ENCODE results near the gene BUB1.
"Not testable (repeated sequence)": the region's sequence is repeated elsewhere in the genome, so short reads cannot be mapped to it uniquely, and the experiment has no call there.

BUB1 gene

DNA sequence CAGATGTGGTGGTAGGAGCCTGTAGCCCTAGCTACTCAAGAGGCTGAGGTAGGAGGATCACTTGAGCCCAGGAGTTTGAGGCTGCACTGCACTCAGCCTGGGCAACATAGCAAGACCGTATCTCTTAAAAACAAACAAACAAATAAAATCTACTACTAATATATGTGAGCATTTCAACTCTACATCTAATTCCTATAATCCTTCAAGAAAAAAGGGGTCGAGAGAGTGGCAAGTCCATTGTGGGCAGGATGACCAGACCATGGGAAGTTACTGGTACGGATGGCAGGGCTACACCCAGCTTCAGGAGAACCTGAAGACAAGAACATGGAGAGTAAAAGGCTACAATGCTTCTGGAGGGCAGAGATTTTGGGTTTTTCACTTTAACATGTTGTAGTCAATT is 24.0 kb downstream of the BUB1 start:
- no peaks in the 10 kb centered on the region for H3K27me3 Mint-ChIP-seq (ENCODE audit: low read depth)
- no peaks in the 10 kb centered on the region for H3K9me3 Mint-ChIP-seq
- no peak overlapping the region for H3K4me3 Mint-ChIP-seq
- H3K27ac Mint-ChIP-seq: no peak overlapping the region
- H3K36me3 Mint-ChIP-seq (ENCODE audit: low read depth): peaks cover 55% of the 10 kb centered on the region
- peaks cover 8% of the 10 kb centered on the region for H3K4me1 Mint-ChIP-seq (ENCODE audit: low read depth)

DNA sequence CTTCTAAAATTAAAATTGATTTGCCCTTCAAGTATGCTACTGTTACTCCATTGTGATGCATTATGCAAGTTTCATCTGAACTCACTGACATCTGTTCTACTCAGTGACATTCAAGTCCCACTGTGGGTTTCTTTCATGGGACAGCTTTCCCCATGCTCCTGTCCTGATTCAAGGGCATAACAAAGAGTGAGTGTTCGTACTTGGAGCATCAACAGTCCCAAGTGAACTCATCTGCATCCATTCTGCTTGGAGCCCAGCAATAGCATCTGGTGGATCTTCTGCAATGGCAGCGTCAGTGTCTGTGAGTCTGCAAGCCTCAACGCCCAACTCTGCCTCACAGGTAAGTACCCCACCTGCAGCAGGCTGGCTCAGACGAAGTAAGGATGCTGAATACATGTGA is 27.5 kb downstream of the BUB1 start:
- no peak overlapping the region for H3K4me3 Mint-ChIP-seq
- H3K27ac Mint-ChIP-seq: no peak overlapping the region
- H3K9me3 Mint-ChIP-seq: no peaks in the 10 kb centered on the region
- peaks cover 8% of the 10 kb centered on the region for H3K4me1 Mint-ChIP-seq (ENCODE audit: low read depth)
- peaks cover 57% of the 10 kb centered on the region for H3K36me3 Mint-ChIP-seq (ENCODE audit: low read depth)
- no peaks in the 10 kb centered on the region for H3K27me3 Mint-ChIP-seq (ENCODE audit: low read depth)

DNA sequence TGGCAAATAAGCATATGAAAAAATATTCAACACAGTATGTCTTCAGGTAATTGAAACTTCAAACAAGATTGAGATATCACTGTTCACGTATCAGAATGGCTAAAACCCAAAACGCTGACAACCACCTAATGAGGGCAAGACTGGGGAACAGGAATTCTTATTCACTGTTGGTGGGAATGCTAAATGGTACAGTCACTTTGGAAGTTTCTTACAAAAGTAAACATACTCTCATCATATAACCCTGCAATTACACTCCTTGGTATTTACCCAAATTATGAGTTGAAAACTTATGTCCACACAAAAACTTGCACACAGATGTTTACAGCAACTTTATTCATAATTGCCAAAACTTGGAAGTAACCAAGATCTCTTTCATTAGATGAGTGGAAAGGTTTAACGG is 30.1 kb downstream of the BUB1 start:
- no peaks in the 10 kb centered on the region for H3K27me3 Mint-ChIP-seq (ENCODE audit: low read depth)
- peaks cover 55% of the 10 kb centered on the region for H3K36me3 Mint-ChIP-seq (ENCODE audit: low read depth)
- H3K4me3 Mint-ChIP-seq: no peak overlapping the region
- H3K4me1 Mint-ChIP-seq (ENCODE audit: low read depth): peaks cover 10% of the 10 kb centered on the region
- H3K9me3 Mint-ChIP-seq: no peaks in the 10 kb centered on the region
- H3K27ac Mint-ChIP-seq: no peak overlapping the region

DNA sequence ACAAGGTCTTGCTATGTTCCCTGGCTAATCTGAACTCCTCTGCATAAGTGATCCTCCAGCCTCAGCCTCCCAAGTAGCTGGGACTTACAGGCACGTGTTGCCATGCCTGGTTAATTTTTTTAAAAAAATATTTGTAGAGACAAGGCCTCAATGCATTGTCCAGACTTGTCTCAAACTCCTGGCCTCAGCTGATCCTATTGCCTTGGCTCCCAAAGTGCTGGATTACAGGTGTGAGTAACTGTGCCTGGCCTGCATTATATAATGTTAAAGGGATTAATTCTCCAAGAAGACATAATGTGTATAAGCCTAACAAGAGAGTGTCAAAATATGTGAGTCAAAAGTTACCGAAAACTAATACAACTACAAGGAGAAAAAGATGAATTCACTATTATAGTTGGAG is 32.2 kb downstream of the BUB1 start:
- Mint-ChIP-seq H3K9me3 (no peaks in the 10 kb centered on the region), H3K4me1 (ENCODE audit: low read depth) (peaks cover 10% of the 10 kb centered on the region), H3K4me3 (no peak overlapping the region), H3K36me3 (ENCODE audit: low read depth) (peaks cover 63% of the 10 kb centered on the region), H3K27ac (no peak overlapping the region), H3K27me3 (ENCODE audit: low read depth) (no peaks in the 10 kb centered on the region)

DNA sequence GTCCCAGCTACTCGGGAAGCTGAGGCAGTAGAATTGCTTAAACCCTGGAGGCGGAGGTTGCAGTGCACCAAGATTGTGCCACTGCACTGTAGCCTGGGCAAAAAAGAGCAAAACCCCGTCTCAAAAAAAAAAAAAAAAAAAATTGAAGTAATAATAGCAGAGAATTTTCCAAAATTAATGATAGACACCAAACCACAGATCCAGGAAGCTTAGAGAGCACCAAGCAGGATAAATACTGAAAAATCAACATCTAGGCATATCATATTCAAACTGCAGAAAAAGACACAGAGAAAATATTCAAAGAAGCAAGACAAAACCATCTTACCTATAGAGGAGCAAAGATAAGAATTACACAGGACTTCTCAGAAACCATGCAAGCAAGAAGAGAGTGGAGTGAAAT is 33.5 kb downstream of the BUB1 start:
- peaks cover 10% of the 10 kb centered on the region for H3K4me1 Mint-ChIP-seq (ENCODE audit: low read depth)
- H3K27ac Mint-ChIP-seq: no peak overlapping the region
- H3K9me3 Mint-ChIP-seq: no peaks in the 10 kb centered on the region
- H3K27me3 Mint-ChIP-seq (ENCODE audit: low read depth): no peaks in the 10 kb centered on the region
- H3K4me3 Mint-ChIP-seq: no peak overlapping the region
- peaks cover 67% of the 10 kb centered on the region for H3K36me3 Mint-ChIP-seq (ENCODE audit: low read depth)

DNA sequence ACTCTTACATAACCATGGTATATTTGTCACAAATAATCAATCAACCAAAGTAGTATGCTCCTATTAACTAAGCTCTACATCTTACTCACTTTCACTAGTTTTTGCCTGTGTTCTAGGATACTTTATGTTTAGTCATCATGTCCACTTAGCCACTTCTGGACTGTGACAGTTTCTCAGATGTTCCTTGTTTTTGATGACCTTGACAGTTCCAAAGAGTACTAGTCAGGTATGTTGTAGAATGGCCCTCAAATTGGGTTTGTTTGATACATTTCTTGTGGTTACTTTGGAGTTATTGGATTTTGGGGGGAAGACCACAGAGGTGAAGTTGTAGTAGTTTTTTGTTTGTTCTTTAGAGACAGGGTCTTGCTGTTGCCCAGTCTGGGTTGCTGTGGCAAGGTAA is 35.5 kb downstream of the BUB1 start:
- H3K4me3 Mint-ChIP-seq: no peak overlapping the region
- H3K36me3 Mint-ChIP-seq (ENCODE audit: low read depth): peaks cover 75% of the 10 kb centered on the region
- no peaks in the 10 kb centered on the region for H3K27me3 Mint-ChIP-seq (ENCODE audit: low read depth)
- peaks cover 3% of the 10 kb centered on the region for H3K4me1 Mint-ChIP-seq (ENCODE audit: low read depth)
- no peak overlapping the region for H3K27ac Mint-ChIP-seq
- no peaks in the 10 kb centered on the region for H3K9me3 Mint-ChIP-seq

DNA sequence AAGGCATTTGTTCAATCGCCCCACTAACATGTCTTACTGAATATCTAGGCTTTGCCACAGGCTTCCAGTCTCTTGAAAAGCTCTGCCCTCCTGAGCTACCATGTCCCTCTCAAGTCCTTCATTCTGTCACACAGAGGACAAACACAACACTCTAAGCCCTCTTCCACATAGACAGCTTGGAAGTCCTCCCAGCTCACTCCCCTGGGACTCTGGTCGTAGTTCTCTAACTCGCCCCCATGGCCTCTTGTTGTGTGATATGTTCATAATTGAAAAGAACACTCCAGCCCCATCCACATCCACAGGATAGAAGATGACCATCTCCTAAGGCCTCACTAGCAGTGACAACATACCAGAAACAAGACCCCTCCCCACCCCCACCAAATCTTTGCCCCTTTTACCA is 37.9 kb downstream of the BUB1 start:
- no peaks in the 10 kb centered on the region for H3K9me3 Mint-ChIP-seq
- peaks cover 2% of the 10 kb centered on the region for H3K4me1 Mint-ChIP-seq (ENCODE audit: low read depth)
- peaks cover 66% of the 10 kb centered on the region for H3K36me3 Mint-ChIP-seq (ENCODE audit: low read depth)
- no peaks in the 10 kb centered on the region for H3K27me3 Mint-ChIP-seq (ENCODE audit: low read depth)
- H3K4me3 Mint-ChIP-seq: no peak overlapping the region
- no peak overlapping the region for H3K27ac Mint-ChIP-seq

DNA sequence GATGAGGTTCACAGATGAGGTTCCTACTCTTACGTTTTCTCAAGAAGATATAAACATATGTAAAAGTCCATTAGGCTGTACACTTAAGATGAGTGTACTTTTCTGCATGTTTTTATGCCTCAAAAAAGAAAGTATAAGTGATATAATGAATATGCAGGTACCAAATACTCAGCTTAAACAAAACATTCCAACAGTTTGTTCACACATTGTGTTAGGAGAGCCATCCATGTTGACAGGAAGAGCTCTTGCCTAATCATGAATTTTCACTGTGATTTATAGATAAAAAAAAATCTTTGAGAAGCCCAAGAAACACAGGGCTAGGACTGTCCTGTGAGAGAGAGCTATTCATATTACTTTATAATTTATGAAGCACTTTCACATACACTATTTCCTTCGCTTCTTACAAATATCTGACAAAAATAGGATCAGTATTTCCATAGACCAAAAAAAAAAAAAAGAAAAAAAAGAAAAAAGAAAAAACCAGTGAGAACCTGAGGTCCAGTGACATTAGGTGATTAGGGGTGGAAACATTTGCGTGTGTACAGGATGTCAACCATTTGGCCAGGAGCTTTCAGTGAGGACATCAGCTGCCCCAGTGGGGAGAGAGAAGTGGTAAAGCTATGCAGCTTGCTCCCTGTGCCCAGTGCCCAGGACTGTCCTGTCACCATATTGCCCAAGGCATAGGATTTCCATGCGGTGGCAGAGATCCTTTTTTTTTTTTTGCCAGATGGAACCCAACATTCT is 38.7 kb downstream of the BUB1 start:
- Mint-ChIP-seq H3K4me3 (no peak overlapping the region), H3K27me3 (ENCODE audit: low read depth) (no peaks in the 10 kb centered on the region), H3K9me3 (no peaks in the 10 kb centered on the region), H3K4me1 (ENCODE audit: low read depth) (no peaks in the 10 kb centered on the region), H3K27ac (no peak overlapping the region), H3K36me3 (ENCODE audit: low read depth) (peaks cover 68% of the 10 kb centered on the region)

DNA sequence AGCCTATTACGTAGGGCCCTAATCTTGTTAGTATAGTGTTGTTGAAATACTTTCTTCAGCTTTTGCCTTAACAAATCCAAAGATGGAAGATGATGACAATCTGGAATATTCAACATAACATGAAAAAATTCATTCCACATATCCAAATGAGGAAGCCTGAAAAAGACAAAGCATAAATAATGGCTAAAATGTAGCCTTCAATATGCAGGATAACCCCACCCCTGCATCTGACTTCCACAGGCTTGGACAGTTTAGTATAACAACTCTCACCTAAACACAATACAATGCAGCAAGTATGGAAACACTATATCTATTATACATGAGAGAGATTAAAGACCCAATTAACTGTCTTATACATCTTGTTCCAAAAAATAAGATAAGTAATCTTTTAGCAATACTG is 39.9 kb downstream of the BUB1 start:
- Mint-ChIP-seq H3K36me3 (ENCODE audit: low read depth) (peaks cover 64% of the 10 kb centered on the region), H3K4me1 (ENCODE audit: low read depth) (no peaks in the 10 kb centered on the region), H3K4me3 (no peak overlapping the region), H3K9me3 (no peaks in the 10 kb centered on the region), H3K27ac (no peak overlapping the region), H3K27me3 (ENCODE audit: low read depth) (no peaks in the 10 kb centered on the region)

DNA sequence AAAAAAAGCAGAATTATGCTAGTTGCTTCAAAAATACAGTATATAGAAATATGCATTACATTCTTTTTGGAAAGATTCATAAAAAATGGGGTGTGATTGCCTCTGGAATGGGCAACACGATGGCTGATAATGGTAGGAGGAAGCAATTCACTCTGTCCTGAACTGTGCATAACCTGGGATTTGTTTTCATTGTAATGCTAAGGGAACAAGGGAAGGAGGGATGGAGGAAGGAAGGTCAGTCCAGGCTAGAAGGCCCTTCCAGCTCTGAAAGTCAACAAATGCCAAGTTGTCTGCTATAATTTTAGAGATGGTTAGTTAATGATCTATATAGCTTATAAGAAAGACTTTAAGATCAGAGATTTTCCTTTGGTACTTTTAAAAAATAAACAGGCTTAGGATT is 40.8 kb downstream of the BUB1 start:
- no peaks in the 10 kb centered on the region for H3K9me3 Mint-ChIP-seq
- H3K27ac Mint-ChIP-seq: no peak overlapping the region
- H3K27me3 Mint-ChIP-seq (ENCODE audit: low read depth): no peaks in the 10 kb centered on the region
- H3K4me1 Mint-ChIP-seq (ENCODE audit: low read depth): no peaks in the 10 kb centered on the region
- H3K4me3 Mint-ChIP-seq: no peak overlapping the region
- peaks cover 58% of the 10 kb centered on the region for H3K36me3 Mint-ChIP-seq (ENCODE audit: low read depth)

DNA sequence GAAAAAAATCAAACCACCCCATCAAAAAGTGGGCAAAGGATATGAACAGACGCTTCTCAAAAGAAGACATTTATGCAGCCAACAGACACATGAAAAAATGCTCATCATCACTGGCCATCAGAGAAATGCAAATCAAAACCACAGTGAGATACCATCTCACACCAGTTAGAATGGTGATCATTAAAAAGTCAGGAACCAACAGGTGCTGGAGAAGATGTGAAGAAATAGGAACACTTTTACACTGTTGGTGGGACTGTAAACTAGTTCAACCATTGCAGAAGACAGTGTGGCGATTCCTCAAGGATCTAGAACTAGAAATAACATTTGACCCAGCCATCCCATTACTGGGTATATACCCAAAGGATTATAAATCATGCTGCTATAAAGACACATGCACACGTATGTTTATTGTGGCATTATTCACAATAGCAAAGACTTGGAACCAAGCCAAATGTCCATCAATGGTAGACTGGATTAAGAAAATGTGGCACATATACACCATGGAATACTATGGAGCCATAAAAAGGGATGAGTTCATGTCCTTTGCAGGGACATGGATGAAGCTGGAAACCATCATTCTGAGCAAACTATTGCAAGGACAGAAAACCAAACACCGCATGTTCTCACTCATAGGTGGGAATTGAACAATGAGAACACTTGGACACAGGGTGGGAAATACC is 41.8 kb downstream of the BUB1 start:
- H3K36me3 Mint-ChIP-seq (ENCODE audit: low read depth): peaks cover 50% of the 10 kb centered on the region
- H3K27ac Mint-ChIP-seq; H3K27me3 Mint-ChIP-seq (ENCODE audit: low read depth); H3K4me1 Mint-ChIP-seq (ENCODE audit: low read depth); H3K4me3 Mint-ChIP-seq; H3K9me3 Mint-ChIP-seq: not testable (repeated sequence)

DNA sequence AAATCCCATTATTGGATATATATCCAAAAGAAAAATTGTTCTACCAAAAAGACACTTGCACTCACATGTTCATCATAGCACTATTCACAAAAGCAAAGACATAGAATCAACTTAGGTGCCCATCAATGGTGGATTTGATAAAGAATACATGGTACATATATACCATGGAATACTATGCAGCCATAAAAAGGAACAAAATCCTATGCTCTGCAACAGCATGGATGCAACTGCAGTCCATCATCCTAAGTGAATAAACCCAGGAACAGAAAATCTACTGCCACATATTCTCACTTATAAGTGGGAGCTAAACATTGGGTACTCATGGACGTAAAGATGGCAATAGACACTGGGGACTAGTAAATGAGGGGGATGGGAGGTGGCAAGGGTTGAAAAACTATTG is 50.5 kb downstream of the BUB1 start:
- not testable (repeated sequence) for H3K9me3 Mint-ChIP-seq; H3K4me1 Mint-ChIP-seq (ENCODE audit: low read depth); H3K27ac Mint-ChIP-seq; H3K27me3 Mint-ChIP-seq (ENCODE audit: low read depth); H3K36me3 Mint-ChIP-seq (ENCODE audit: low read depth); H3K4me3 Mint-ChIP-seq

DNA sequence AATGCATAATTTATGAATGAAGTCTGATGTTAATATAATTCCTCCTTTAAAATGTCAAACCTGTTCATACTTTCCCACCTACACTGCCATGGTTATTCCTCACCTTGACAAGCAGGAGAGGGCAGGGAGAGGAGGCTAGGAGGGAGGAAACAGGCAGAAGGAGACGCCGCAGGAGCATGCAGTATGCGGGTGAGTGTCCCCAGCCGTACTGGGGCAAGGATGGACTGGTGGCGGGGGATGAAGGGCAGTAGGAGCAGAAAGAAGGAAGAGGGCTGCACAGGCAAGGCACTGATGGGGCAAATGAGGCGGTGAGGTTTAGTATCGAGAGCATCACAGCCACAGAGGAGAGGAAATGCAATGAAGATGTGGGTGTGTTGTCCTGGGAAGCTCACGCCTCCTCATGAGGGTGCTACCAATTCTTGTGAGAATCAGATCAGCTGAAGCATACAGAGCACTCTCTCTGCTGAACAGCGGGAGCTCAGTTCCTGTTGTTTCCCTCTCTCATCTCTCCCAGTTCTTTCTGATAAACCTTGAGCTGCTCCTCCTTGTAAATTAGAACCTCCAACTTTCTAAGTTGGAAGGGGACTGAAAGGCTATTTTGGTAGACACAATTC is 58.4 kb downstream of the BUB1 start:
- H3K36me3 Mint-ChIP-seq (ENCODE audit: low read depth); H3K27ac Mint-ChIP-seq; H3K4me3 Mint-ChIP-seq: not testable (repeated sequence)

DNA sequence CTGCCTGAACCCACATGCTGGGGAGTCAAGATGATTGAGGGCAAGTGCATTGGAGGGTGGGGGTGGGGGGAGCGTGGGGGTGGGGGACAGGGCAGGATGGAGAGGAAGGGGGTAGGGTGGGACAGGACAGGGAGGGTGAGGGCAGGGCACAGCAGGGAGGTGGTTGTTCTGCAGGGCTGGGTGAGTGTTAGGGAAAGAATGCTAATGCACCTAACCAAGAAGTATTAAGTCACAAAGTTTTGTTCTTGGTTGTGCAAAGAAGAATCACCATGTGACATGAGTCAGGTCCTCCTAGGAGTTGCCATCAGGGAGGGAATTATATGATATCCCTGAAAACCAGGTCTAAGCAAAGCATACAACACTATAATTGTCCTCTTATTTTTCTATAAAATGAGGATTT is 63.9 kb downstream of the BUB1 start:
- H3K9me3 Mint-ChIP-seq; H3K27me3 Mint-ChIP-seq (ENCODE audit: low read depth); H3K27ac Mint-ChIP-seq; H3K4me1 Mint-ChIP-seq (ENCODE audit: low read depth); H3K4me3 Mint-ChIP-seq; H3K36me3 Mint-ChIP-seq (ENCODE audit: low read depth): not testable (repeated sequence)

More for the DNA sequence above, 58.4 kb downstream of the BUB1 start:
- not testable (repeated sequence) for H3K4me1 Mint-ChIP-seq (ENCODE audit: low read depth); H3K27me3 Mint-ChIP-seq (ENCODE audit: low read depth); H3K9me3 Mint-ChIP-seq

DNA sequence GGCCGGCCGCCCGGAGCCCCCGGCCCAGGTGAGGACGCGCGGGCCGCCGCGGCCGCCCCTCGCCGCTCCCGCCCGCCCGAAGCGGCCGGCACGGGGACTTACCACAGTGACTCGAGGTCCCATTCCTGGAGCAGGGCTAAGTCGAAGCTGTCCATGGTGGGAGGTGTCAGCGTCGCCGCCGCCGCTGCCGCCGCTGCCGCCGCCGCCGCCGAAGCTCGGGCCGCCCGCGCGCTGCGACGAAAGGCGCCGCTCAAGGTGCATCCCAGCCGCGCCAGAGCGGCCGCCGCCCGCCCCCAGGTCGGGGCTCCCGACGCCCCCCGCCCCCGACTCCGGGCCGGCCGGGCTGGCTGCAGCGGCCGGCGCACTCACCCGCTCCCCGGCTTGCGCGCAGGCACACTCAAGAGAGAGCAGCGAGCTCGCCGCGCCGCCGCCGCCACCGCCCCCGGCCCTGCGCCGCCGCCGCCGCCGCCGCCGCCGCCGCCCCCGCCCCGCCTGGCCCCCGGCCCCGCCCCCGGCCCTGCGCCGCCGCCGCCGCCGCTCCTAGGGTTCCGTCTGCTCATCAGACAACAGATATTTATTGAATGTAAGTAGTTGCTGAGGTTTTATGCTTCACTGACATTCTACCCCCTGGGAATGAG is 67.1 kb downstream of the BUB1 start:
- not testable (repeated sequence) for H3K4me1 Mint-ChIP-seq (ENCODE audit: low read depth); H3K27me3 Mint-ChIP-seq (ENCODE audit: low read depth); H3K4me3 Mint-ChIP-seq

More for the DNA sequence above, 67.1 kb downstream of the BUB1 start:
- H3K36me3 Mint-ChIP-seq (ENCODE audit: low read depth); H3K27ac Mint-ChIP-seq; H3K9me3 Mint-ChIP-seq: not testable (repeated sequence)

Data from T-helper 1 cell treated with Interleukin-12 subunit alpha and Interleukin-12 subunit beta and Interleukin-4 antibody, amounts not matched to agents 30 μg/mL and 1 μg/mL, for 36 hours (primary cell).